Measurements from ENCODE around the gene P4HB.

The P4HB gene

GRCh38 chr17:81831957-81832607 is 28.3 kb downstream of the P4HB start:
- Histone ChIP-seq H3K4me3 (ENCODE audit: low read depth, low read length) (peak overlapping the region; percentile 88), H3K4me1 (ENCODE audit: control insufficient read depth, insufficient read depth, low read length) (peaks cover 8% of the 10 kb centered on the region)

GRCh38 chr17:81831563-81831956 is 28.8 kb downstream of the P4HB start:
- Histone ChIP-seq H3K36me3 (ENCODE audit: control insufficient read depth, insufficient read depth, low read length) (no peaks in the 10 kb centered on the region), H3K4me3 (ENCODE audit: low read depth, low read length) (peak overlapping the region; percentile 88), H3K9ac (ENCODE audit: low read depth, low read length) (no peak overlapping the region), H3K4me1 (ENCODE audit: control insufficient read depth, insufficient read depth, low read length) (peaks cover 8% of the 10 kb centered on the region), H3K27ac (ENCODE audit: low read depth, low read length) (no peak overlapping the region), H3K27me3 (ENCODE audit: control insufficient read depth, insufficient read depth, low read length) (no peaks in the 10 kb centered on the region), H3K9me3 (ENCODE audit: control insufficient read depth, insufficient read depth, low read length) (no peaks in the 10 kb centered on the region)

More at GRCh38 chr17:81831957-81832607, 28.3 kb downstream of the P4HB start:
- H3K36me3 ChIP-seq (ENCODE audit: control insufficient read depth, insufficient read depth, low read length) = no peaks in the 10 kb centered on the region
- H3K9me3 ChIP-seq (ENCODE audit: control insufficient read depth, insufficient read depth, low read length) = no peaks in the 10 kb centered on the region
- peak overlapping the region; percentile 65; the same call in 1 of the 2 replicates for H3K9ac ChIP-seq (ENCODE audit: low read depth, low read length)
- H3K27ac ChIP-seq (ENCODE audit: low read depth, low read length) = peak overlapping the region; percentile 68
- H3K27me3 ChIP-seq (ENCODE audit: control insufficient read depth, insufficient read depth, low read length) = no peaks in the 10 kb centered on the region

GRCh38 chr17:81829858-81830257 is 30.5 kb downstream of the P4HB start:
- Histone ChIP-seq H3K9me3 (ENCODE audit: control insufficient read depth, insufficient read depth, low read length) (no peaks in the 10 kb centered on the region), H3K27me3 (ENCODE audit: control insufficient read depth, insufficient read depth, low read length) (no peaks in the 10 kb centered on the region), H3K36me3 (ENCODE audit: control insufficient read depth, insufficient read depth, low read length) (no peaks in the 10 kb centered on the region), H3K27ac (ENCODE audit: low read depth, low read length) (no peak overlapping the region), H3K9ac (ENCODE audit: low read depth, low read length) (no peak overlapping the region), H3K4me1 (ENCODE audit: control insufficient read depth, insufficient read depth, low read length) (peaks cover 8% of the 10 kb centered on the region), H3K4me3 (ENCODE audit: low read depth, low read length) (no peak overlapping the region)

GRCh38 chr17:81828656-81829055 is 31.7 kb downstream of the P4HB start:
- Histone ChIP-seq H3K27me3 (ENCODE audit: control insufficient read depth, insufficient read depth, low read length) (no peaks in the 10 kb centered on the region), H3K9ac (ENCODE audit: low read depth, low read length) (no peak overlapping the region)

GRCh38 chr17:81825841-81826466 is 34.4 kb downstream of the P4HB start:
- Histone ChIP-seq H3K4me3 (ENCODE audit: low read depth, low read length) (no peak overlapping the region), H3K9me3 (ENCODE audit: control insufficient read depth, insufficient read depth, low read length) (no peaks in the 10 kb centered on the region), H3K4me1 (ENCODE audit: control insufficient read depth, insufficient read depth, low read length) (no peaks in the 10 kb centered on the region; the same call in 1 of the 2 replicates), H3K27ac (ENCODE audit: low read depth, low read length) (no peak overlapping the region), H3K9ac (ENCODE audit: low read depth, low read length) (no peak overlapping the region), H3K36me3 (ENCODE audit: control insufficient read depth, insufficient read depth, low read length) (0 out of 2 replicates have a peak, but pooled peaks cover 4% of the 10 kb centered on the region), H3K27me3 (ENCODE audit: control insufficient read depth, insufficient read depth, low read length) (no peaks in the 10 kb centered on the region)

More at GRCh38 chr17:81828656-81829055, 31.7 kb downstream of the P4HB start:
- Histone ChIP-seq H3K27ac (ENCODE audit: low read depth, low read length) (no peak overlapping the region), H3K4me3 (ENCODE audit: low read depth, low read length) (no peak overlapping the region), H3K4me1 (ENCODE audit: control insufficient read depth, insufficient read depth, low read length) (peaks cover 8% of the 10 kb centered on the region), H3K9me3 (ENCODE audit: control insufficient read depth, insufficient read depth, low read length) (no peaks in the 10 kb centered on the region), H3K36me3 (ENCODE audit: control insufficient read depth, insufficient read depth, low read length) (no peaks in the 10 kb centered on the region)

GRCh38 chr17:81824595-81824994 is 35.7 kb downstream of the P4HB start:
- H3K4me3 ChIP-seq (ENCODE audit: low read depth, low read length) = no peak overlapping the region
- H3K27ac ChIP-seq (ENCODE audit: low read depth, low read length) = no peak overlapping the region
- no peaks in the 10 kb centered on the region for H3K9me3 ChIP-seq (ENCODE audit: control insufficient read depth, insufficient read depth, low read length)
- no peak overlapping the region for H3K9ac ChIP-seq (ENCODE audit: low read depth, low read length)
- H3K4me1 ChIP-seq (ENCODE audit: control insufficient read depth, insufficient read depth, low read length) = no peaks in the 10 kb centered on the region; the same call in 1 of the 2 replicates
- H3K36me3 ChIP-seq (ENCODE audit: control insufficient read depth, insufficient read depth, low read length) = 0 out of 2 replicates have a peak, but pooled peaks cover 4% of the 10 kb centered on the region
- no peaks in the 10 kb centered on the region for H3K27me3 ChIP-seq (ENCODE audit: control insufficient read depth, insufficient read depth, low read length)

- no peak overlapping the region for H3K27ac ChIP-seq (ENCODE audit: low read depth, low read length)
- H3K4me3 ChIP-seq (ENCODE audit: low read depth, low read length) = no peak overlapping the region
- no peaks in the 10 kb centered on the region; the same call in 1 of the 2 replicates for H3K4me1 ChIP-seq (ENCODE audit: control insufficient read depth, insufficient read depth, low read length)
- no peaks in the 10 kb centered on the region for H3K27me3 ChIP-seq (ENCODE audit: control insufficient read depth, insufficient read depth, low read length)
- 0 out of 2 replicates have a peak, but pooled peaks cover 4% of the 10 kb centered on the region for H3K36me3 ChIP-seq (ENCODE audit: control insufficient read depth, insufficient read depth, low read length)
- no peak overlapping the region for H3K9ac ChIP-seq (ENCODE audit: low read depth, low read length)
- H3K9me3 ChIP-seq (ENCODE audit: control insufficient read depth, insufficient read depth, low read length) = no peaks in the 10 kb centered on the region
Measured at GRCh38 chr17:81823820-81824550, 36.4 kb downstream of the P4HB start.

- Histone ChIP-seq H3K4me3 (ENCODE audit: low read depth, low read length) (no peak overlapping the region), H3K27ac (ENCODE audit: low read depth, low read length) (no peak overlapping the region), H3K27me3 (ENCODE audit: control insufficient read depth, insufficient read depth, low read length) (no peaks in the 10 kb centered on the region), H3K9me3 (ENCODE audit: control insufficient read depth, insufficient read depth, low read length) (no peaks in the 10 kb centered on the region), H3K9ac (ENCODE audit: low read depth, low read length) (no peak overlapping the region), H3K4me1 (ENCODE audit: control insufficient read depth, insufficient read depth, low read length) (no peaks in the 10 kb centered on the region; the same call in 1 of the 2 replicates), H3K36me3 (ENCODE audit: control insufficient read depth, insufficient read depth, low read length) (0 out of 2 replicates have a peak, but pooled peaks cover 4% of the 10 kb centered on the region)
Measured at GRCh38 chr17:81822996-81823819, 37.1 kb downstream of the P4HB start.

- Histone ChIP-seq H3K9ac (ENCODE audit: low read depth, low read length) (no peak overlapping the region), H3K27me3 (ENCODE audit: control insufficient read depth, insufficient read depth, low read length) (no peaks in the 10 kb centered on the region), H3K9me3 (ENCODE audit: control insufficient read depth, insufficient read depth, low read length) (no peaks in the 10 kb centered on the region), H3K27ac (ENCODE audit: low read depth, low read length) (no peak overlapping the region), H3K4me1 (ENCODE audit: control insufficient read depth, insufficient read depth, low read length) (no peaks in the 10 kb centered on the region; the same call in 1 of the 2 replicates), H3K36me3 (ENCODE audit: control insufficient read depth, insufficient read depth, low read length) (0 out of 2 replicates have a peak, but pooled peaks cover 4% of the 10 kb centered on the region), H3K4me3 (ENCODE audit: low read depth, low read length) (no peak overlapping the region)
Measured at GRCh38 chr17:81822312-81822637, 38.1 kb downstream of the P4HB start.

- no peak overlapping the region for H3K4me3 ChIP-seq (ENCODE audit: low read depth, low read length)
Measured at GRCh38 chr17:81821603-81822311, 38.6 kb downstream of the P4HB start.

More at GRCh38 chr17:81821603-81822311, 38.6 kb downstream of the P4HB start:
- Histone ChIP-seq H3K27ac (ENCODE audit: low read depth, low read length) (no peak overlapping the region), H3K9ac (ENCODE audit: low read depth, low read length) (no peak overlapping the region), H3K4me1 (ENCODE audit: control insufficient read depth, insufficient read depth, low read length) (no peaks in the 10 kb centered on the region; the same call in 1 of the 2 replicates), H3K27me3 (ENCODE audit: control insufficient read depth, insufficient read depth, low read length) (no peaks in the 10 kb centered on the region), H3K36me3 (ENCODE audit: control insufficient read depth, insufficient read depth, low read length) (0 out of 2 replicates have a peak, but pooled peaks cover 4% of the 10 kb centered on the region), H3K9me3 (ENCODE audit: control insufficient read depth, insufficient read depth, low read length) (no peaks in the 10 kb centered on the region)

Measured in HUES48 (cell line).